ENCODE data around the gene ZP2. TPM values are rescaled to one million over a fixed set of nuclear protein-coding genes. Genes with fewer than 3 reads are reported as not detected.
"Not testable (repeated sequence)": the region's sequence is repeated elsewhere in the genome, so short reads cannot be mapped to it uniquely, and the experiment has no call there.

Gene ZP2
- total RNA-seq, result not detected

DNA sequence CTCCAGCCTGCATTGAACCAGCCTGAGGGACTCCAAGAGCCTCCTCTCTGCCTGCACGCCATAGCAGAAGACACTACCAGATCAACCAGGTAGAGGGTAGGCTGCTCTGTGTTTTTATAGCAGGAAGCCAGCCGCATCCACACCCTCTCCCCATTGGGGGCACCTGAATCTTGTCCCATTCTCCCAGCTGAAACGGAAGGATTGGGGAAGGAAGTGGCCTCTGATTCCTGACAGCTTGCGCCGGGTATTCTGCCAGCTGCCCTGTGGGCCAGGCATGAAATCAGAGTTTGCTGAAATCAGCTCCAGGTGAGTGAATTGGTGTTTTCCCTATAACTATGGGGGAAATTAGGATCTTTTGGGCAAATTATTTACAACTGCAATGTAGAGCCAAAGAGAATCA is at the start of gene ZP2:
TSS of gene ZP2 (minus strand) at position 89 of the 400 bp plus-strand sequence. CDS start at position 62, 27 bp downstream.
- no peaks in the 10 kb centered on the region for H3K36me3 Mint-ChIP-seq
- POLR2A ChIA-PET, result no interaction called here
- ATAC-seq (ENCODE audit: low read depth) (no peak), DNase-seq (no peak)
- no peaks in the 10 kb centered on the region for H3K9me3 Mint-ChIP-seq
- no peaks in the 10 kb centered on the region for H3K4me1 Mint-ChIP-seq
- H3K27ac Mint-ChIP-seq, result no peak within 1 kb of the TSS
- H3K4me3 Mint-ChIP-seq, result no peak within 1 kb of the TSS
- H3K27me3 Mint-ChIP-seq, result peaks cover 33% of the 10 kb centered on the region

DNA sequence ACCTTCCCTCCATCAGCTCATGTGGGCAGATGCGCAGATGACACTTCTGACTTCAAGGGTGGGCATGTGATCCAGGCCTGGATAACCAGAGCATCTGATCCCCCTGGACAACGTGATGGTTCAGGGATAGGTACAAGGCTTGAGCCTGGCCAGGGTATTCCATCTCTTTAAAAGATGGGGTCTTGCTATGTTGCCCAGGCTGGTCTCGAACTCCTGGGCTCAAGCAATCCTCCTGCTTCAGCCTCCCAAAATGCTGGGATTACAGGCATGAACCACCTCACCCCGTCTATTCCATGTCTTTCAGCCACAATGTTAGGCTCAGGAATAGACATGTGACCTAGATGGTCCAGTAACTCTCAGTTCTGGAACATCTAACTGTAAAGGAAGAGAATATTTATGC is 45.9 kb upstream of the ZP2 start:
- Mint-ChIP-seq H3K4me3 (no peak overlapping the region), H3K9me3 (no peaks in the 10 kb centered on the region), H3K36me3 (no peaks in the 10 kb centered on the region), H3K27me3 (peaks cover 13% of the 10 kb centered on the region), H3K4me1 (no peaks in the 10 kb centered on the region), H3K27ac (no peak overlapping the region)
- POLR2A ChIA-PET, result no interaction called here
- ATAC-seq (ENCODE audit: low read depth), result no peak
- no peak for DNase-seq

DNA sequence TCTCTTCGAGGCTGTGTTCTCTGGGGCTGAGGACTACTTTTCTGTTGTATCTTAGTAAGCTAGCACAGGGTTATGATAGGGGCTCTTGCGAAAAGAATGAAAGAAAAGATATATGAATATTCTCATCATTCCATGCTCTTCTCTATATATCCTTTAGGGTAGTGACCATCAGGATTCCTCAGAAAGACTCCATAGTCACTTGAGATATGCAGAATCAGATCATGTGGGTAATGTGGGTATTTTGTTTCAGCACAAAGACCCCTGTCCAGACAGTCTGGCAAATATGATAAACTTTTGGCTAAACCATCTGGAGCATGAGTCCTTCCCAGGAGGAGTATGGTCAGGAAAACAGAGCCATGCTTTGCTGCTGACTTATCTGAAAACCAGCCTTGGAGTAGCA is 45.3 kb upstream of the ZP2 start:
- POLR2A ChIA-PET, result no interaction called here
- Mint-ChIP-seq H3K9me3 (no peaks in the 10 kb centered on the region), H3K27ac (no peak overlapping the region), H3K4me3 (no peak overlapping the region), H3K27me3 (peaks cover 13% of the 10 kb centered on the region), H3K36me3 (no peaks in the 10 kb centered on the region), H3K4me1 (no peaks in the 10 kb centered on the region)
- no peak for DNase-seq
- ATAC-seq (ENCODE audit: low read depth), result no peak

DNA sequence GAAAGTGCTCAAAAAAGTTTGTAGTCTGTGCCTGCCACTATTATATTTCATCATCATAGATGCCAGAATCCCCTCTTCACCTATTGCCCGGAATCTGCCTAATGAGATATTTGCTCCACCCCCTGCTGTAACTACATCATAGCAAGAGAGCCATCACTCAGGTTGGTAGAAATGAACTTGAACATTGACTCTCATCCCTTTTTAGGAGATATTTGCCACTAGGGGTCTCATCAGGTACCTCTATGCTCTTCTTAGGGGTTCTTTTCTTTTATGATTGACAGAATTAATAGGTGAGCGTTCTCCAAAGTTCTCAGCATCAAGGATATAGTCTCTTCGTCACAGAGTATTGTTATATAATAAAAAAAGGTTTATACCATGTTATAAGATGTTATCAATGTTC is 42.1 kb upstream of the ZP2 start:
- Mint-ChIP-seq H3K36me3 (no peaks in the 10 kb centered on the region), H3K4me1 (no peaks in the 10 kb centered on the region), H3K4me3 (no peak overlapping the region), H3K27ac (no peak overlapping the region), H3K9me3 (no peaks in the 10 kb centered on the region), H3K27me3 (peaks cover 12% of the 10 kb centered on the region)
- DNase-seq, result no peak
- no peak for ATAC-seq (ENCODE audit: low read depth)
- POLR2A ChIA-PET, result interaction anchor here (0.6 kb wide), 1 partner anchor 22 kb away, joined by 3 read pairs; no protein-coding TSS in a partner anchor

DNA sequence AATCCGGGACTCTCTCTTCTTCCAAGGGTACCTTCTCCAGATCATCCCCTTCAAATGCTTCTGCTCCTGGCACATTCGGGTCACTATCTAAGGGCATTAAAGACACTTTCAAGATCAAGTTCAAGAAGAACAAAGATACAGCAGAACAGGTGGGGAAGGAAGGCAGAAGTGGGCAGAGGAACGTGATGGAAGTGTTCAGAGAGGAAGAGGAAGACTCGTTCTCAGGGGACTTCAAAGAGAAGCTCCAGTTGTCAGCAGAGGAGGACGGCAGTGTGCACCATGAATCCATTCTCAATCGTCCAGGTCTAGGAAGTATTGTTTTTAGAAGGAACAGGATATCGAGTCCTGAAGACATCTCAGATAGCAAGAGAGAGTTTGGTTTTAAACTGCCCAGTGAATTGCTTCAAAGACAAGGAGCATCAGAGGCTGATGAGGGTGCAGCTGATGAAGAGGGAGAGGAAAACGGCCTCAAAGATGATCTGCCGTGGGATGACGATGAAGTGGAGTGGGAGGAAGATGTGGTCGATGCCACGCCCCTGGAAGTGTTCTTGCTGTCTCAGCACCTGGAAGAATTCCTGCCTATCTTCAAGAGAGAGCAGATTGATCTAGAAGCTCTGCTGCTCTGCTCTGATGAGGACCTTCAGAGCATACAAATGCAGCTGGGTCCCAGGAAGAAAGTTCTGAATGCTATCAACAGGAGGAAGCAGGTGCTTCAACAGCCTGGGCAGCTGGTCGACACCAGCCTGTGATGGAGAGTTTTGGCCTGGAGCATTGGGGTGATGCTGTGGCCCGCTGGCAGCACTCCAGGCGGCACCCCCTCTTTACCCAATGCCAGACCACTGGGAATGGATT is 38.9 kb upstream of the ZP2 start:
- no peak overlapping the region for H3K27ac Mint-ChIP-seq
- POLR2A ChIA-PET, result no interaction called here
- ATAC-seq (ENCODE audit: low read depth) (no peak), DNase-seq (no peak)
- no peaks in the 10 kb centered on the region for H3K9me3 Mint-ChIP-seq
- H3K27me3 Mint-ChIP-seq, result peaks cover 10% of the 10 kb centered on the region
- no peaks in the 10 kb centered on the region for H3K36me3 Mint-ChIP-seq
- H3K4me1 Mint-ChIP-seq, result no peaks in the 10 kb centered on the region
- no peak overlapping the region for H3K4me3 Mint-ChIP-seq

DNA sequence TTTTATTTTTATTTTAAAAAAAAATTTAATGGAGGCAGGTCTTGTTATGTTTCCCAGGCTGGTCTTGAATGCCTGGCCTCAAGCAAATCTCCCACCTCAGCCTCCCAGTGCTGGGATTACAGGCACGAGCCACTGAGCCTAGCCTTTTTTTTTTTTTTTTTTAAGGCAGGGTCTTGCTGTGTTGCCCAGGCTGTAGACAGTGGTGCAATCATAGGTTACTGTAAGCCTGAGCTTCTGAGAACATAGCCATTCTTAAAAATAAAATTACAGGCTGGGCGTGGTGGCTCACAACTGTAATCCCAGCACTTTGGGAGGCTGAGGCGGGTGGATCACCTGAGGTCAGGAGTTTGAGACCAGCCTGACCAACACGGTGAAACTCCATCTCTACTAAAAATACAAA is 36.8 kb upstream of the ZP2 start:
- DNase-seq; H3K9me3 Mint-ChIP-seq; ATAC-seq (ENCODE audit: low read depth); H3K27ac Mint-ChIP-seq; POLR2A ChIA-PET; H3K36me3 Mint-ChIP-seq; H3K4me3 Mint-ChIP-seq; H3K4me1 Mint-ChIP-seq: not testable (repeated sequence)
- H3K27me3 Mint-ChIP-seq, result peaks cover 12% of the 10 kb centered on the region

DNA sequence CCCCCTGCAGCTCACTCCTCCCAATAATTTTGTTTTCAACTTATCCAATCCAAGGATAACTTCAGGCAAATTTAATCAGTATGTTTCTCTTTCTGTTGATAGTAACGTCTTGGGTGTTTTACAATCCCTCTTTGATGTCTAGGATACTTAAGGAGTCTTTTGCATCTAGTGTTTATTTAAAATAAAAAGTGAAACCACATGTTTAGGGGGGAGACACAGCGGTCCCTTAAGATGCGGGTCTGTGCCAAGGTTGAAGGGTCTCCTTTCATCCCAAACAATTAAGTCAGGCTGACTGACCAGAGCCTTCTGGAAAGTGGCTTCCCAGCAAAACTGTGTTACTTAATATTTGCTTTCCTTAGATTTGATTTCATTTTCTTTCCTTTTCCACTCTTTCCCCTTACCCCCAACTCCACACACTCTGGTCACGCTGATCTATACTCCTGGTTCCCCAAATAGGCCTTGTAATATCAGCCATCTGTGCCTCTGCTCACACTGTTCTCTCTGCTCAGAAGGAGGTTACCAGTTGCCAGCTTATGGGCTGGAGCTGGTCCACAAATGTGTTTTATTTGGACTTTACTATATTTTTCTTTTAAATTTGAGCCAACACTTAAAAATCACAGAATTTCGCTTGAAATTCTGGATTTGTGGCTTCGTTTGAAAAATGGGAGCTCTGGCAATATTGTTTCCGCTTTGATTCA is 33.3 kb upstream of the ZP2 start:
- Mint-ChIP-seq H3K27ac (no peak overlapping the region), H3K4me1 (no peaks in the 10 kb centered on the region), H3K9me3 (no peaks in the 10 kb centered on the region), H3K27me3 (peaks cover 12% of the 10 kb centered on the region), H3K36me3 (no peaks in the 10 kb centered on the region), H3K4me3 (no peak overlapping the region)
- DNase-seq (no peak), ATAC-seq (ENCODE audit: low read depth) (no peak)
- POLR2A ChIA-PET, result no interaction called here

DNA sequence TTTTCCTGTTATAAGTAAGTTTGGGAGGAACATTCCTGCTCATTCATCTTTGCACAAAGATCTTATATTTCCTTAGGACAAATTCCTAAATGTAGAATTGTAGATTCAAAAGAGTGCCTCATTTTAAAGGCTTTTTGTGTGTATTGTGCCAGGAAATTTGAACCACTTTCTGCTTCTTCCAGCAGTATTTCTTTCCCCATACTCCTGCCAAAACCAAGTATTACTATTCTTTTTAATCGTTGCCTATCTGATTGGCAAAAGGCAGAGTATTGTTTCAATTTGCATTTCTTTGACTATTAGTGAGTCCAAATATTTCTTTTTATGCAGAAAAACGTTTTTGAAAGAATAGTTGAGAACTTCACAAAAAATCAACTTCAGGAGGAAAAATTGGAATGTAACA is 31.4 kb upstream of the ZP2 start:
- no peak for ATAC-seq (ENCODE audit: low read depth)
- no peaks in the 10 kb centered on the region for H3K9me3 Mint-ChIP-seq

DNA sequence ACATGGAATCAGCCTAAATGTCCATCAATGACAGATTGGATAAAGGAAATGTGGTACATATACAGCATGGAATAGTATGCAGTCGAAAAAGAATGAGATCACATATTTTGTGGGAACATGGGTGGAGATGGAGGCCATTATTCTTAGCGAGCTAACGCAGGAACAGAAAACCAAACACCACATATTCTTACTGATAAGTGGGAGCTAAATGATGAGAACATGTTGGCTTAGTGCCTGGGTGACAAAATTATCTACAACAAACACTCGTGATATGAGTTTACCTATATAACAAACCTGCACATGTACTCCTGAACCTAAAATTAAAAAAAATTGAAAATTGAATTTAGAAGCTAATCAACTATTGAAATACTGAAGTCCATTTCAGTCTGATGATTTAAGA is 28.3 kb upstream of the ZP2 start:
- no peak overlapping the region for H3K27ac Mint-ChIP-seq
- no peaks in the 10 kb centered on the region for H3K4me1 Mint-ChIP-seq
- DNase-seq (no peak), ATAC-seq (ENCODE audit: low read depth) (no peak)
- no peak overlapping the region for H3K4me3 Mint-ChIP-seq
- H3K9me3 Mint-ChIP-seq, result peaks cover 1% of the 10 kb centered on the region
- peaks cover 22% of the 10 kb centered on the region for H3K27me3 Mint-ChIP-seq
- POLR2A ChIA-PET, result no interaction called here
- H3K36me3 Mint-ChIP-seq, result no peaks in the 10 kb centered on the region

More for the DNA sequence above, 31.4 kb upstream of the ZP2 start:
- no peak overlapping the region for H3K4me3 Mint-ChIP-seq
- H3K27ac Mint-ChIP-seq, result no peak overlapping the region
- H3K27me3 Mint-ChIP-seq, result peaks cover 17% of the 10 kb centered on the region
- no peaks in the 10 kb centered on the region for H3K4me1 Mint-ChIP-seq
- POLR2A ChIA-PET, result no interaction called here
- H3K36me3 Mint-ChIP-seq, result no peaks in the 10 kb centered on the region
- DNase-seq, result no peak

DNA sequence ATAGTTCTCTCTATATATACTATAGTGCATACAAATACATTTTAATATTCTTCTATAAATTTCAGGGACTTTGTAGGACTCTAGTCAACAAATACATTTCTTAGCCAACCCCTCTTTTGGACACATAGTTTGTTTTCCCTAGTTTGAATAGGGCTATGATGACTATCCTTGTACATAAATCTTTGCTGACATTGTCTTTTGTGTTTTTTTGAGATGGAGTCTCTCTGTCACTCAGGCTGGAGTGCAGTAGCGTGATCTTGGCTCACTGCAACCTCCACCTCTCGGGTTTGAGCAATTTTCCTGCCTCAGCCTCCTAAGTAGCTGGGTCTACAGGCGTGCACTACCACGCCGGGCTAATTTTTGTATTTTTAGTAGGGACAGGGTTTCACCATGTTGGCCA is 25.5 kb upstream of the ZP2 start:
- Mint-ChIP-seq H3K36me3 (no peaks in the 10 kb centered on the region), H3K27ac (no peak overlapping the region), H3K4me1 (no peaks in the 10 kb centered on the region), H3K27me3 (peaks cover 28% of the 10 kb centered on the region), H3K9me3 (peaks cover 1% of the 10 kb centered on the region), H3K4me3 (no peak overlapping the region)
- ATAC-seq (ENCODE audit: low read depth) (no peak), DNase-seq (no peak)
- POLR2A ChIA-PET, result no interaction called here

DNA sequence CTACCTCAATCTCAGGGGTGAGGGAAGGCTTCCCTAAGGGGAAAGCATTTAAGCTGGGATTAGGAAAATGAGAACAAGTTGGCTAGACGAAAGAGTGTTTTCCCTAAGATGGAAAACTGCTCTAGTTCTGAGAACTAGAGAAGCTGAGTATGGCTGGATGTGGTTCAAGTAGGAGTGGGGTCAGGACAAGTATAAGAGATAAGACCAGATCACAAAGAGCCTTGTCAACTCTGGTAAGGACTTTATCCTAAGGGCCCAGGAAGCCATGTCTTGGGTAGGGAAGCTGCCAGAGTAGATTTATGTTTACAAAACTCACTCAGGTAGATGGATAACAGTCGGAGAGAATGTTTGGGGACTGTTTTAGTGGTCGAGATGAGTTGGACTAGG is 23.8 kb upstream of the ZP2 start:
- no peak for ATAC-seq (ENCODE audit: low read depth)
- H3K9me3 Mint-ChIP-seq, result peaks cover 1% of the 10 kb centered on the region
- no peaks in the 10 kb centered on the region for H3K4me1 Mint-ChIP-seq
- H3K27me3 Mint-ChIP-seq, result peaks cover 43% of the 10 kb centered on the region
- no peak for DNase-seq
- H3K4me3 Mint-ChIP-seq, result no peak overlapping the region
- H3K36me3 Mint-ChIP-seq, result no peaks in the 10 kb centered on the region
- POLR2A ChIA-PET, result no interaction called here
- H3K27ac Mint-ChIP-seq, result no peak overlapping the region

DNA sequence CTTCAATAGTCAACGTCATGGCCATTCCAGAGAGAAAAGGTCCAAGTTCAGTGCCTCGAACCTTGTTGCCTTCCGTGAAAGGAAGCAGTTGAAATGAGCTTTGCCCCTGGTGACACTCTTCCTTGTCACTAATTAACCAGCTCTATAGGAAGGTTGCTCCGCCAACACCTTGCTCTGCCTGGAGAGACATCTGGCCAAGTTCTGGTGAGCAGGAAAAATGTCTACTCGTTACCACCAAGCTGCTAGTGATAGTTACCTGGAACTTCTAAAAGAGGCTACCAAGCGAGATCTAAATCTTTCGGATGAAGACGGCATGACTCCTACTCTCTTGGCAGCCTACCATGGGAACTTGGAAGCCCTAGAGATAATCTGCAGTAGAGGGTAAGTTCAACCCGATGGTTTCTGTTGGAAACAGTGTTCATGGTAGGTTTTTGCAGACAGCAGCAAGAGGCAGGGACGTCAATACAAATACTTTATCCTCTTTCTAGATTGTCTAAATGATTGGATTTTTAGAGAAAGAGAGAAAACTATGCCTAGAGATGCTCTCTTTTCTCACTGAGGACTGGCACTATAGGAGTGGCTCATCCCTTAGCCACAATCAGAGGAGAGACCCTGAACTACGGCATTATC is 22.3 kb upstream of the ZP2 start, which contains the start of gene ANKS4B:
TSS of gene ANKS4B (plus strand) at position 179 of the 630 bp plus-strand sequence. CDS start at position 218, 39 bp downstream.
- ATAC-seq (ENCODE audit: low read depth) (no peak), DNase-seq (no peak)
- Mint-ChIP-seq H3K27me3 (peaks cover 48% of the 10 kb centered on the region), H3K4me1 (no peaks in the 10 kb centered on the region), H3K9me3 (peaks cover 1% of the 10 kb centered on the region), H3K27ac (no peak within 1 kb of the TSS), H3K4me3 (no peak within 1 kb of the TSS), H3K36me3 (no peaks in the 10 kb centered on the region)
- POLR2A ChIA-PET, result no interaction called here

DNA sequence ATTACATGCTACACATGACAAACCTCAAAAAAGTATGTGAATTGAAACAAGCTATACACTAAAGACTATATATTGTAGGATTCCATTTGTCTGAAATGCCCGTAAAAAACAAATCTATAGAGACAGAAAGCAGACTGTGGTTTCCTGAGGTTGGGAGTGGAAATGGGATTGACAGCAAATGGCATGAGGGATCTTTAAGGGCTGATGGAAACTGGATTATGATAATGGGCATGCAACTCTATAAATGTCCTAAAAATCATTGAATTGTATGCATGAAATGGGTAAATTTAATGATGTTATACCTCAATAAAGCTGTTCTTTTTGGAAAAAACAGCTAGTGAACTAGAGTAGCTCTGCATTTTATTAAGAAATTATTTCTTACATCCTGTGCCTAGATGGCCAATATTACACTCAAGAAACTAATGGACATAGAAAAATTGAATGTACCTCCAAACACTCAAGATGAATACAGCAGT is 21.7 kb upstream of the ZP2 start:
- Mint-ChIP-seq H3K27ac (no peak overlapping the region), H3K27me3 (peaks cover 53% of the 10 kb centered on the region), H3K36me3 (no peaks in the 10 kb centered on the region), H3K4me3 (no peak overlapping the region), H3K4me1 (peaks cover 2% of the 10 kb centered on the region), H3K9me3 (peaks cover 1% of the 10 kb centered on the region)
- DNase-seq (no peak), ATAC-seq (ENCODE audit: low read depth) (no peak)
- POLR2A ChIA-PET, result no interaction called here
